Measurements from ENCODE around the gene USP5. TPM values are rescaled to one million over a fixed set of nuclear protein-coding genes. Genes with fewer than 3 reads are reported as not detected.
A peak's percentile ranks its signal among the peaks of the same experiment; 100 is the strongest.

The USP5 gene
- total RNA-seq, 1 donor from 2014 or later: 60.9 TPM

- H3K4me3 Mint-ChIP-seq: peak within 1 kb of the TSS; percentile 93
- peaks cover 32% of the 10 kb centered on the region for H3K36me3 Mint-ChIP-seq
- H2AFZ ChIP-seq (replicated peaks): peak within 1 kb of the TSS; percentile 90
- H4K20me1 ChIP-seq (ENCODE audit: low read depth): peaks cover 32% of the 10 kb centered on the region
- H3K27ac ChIP-seq: peak within 1 kb of the TSS; percentile 26
- H3K27me3 Mint-ChIP-seq (ENCODE audit: insufficient read depth, low read depth): peaks cover 5% of the 10 kb centered on the region
- H3K4me3 ChIP-seq: peak within 1 kb of the TSS; percentile 73
- peaks cover 19% of the 10 kb centered on the region for H3K4me1 ChIP-seq
- H3K9me3 ChIP-seq (ENCODE audit: low read depth): no peaks in the 10 kb centered on the region
- H3K4me1 Mint-ChIP-seq: peaks cover 46% of the 10 kb centered on the region
- peak; percentile 99 for DNase-seq (ENCODE audit: low spot score)
- H3K9me3 Mint-ChIP-seq: no peaks in the 10 kb centered on the region
- no peaks in the 10 kb centered on the region for H3K36me3 ChIP-seq
- peak within 1 kb of the TSS; percentile 97 for H3K27ac Mint-ChIP-seq
- H3K27me3 ChIP-seq: no peaks in the 10 kb centered on the region
- peak within 1 kb of the TSS; percentile 16 for H3K9ac ChIP-seq
- peaks cover 54% of the 10 kb centered on the region for H3K79me2 ChIP-seq (ENCODE audit: low read depth)
- H3K4me2 ChIP-seq: peak within 1 kb of the TSS; percentile 88
- TF ChIP-seq CTCF (IDR thresholded peaks at IDR 0.05): no peak
- TF ChIP-seq EZH2 (IDR thresholded peaks at IDR 0.05): no peak
- no peak for TF ChIP-seq EZH2phosphoT487 (IDR thresholded peaks at IDR 0.05)
- H3F3A ChIP-seq (ENCODE audit: low read depth): peaks cover 42% of the 10 kb centered on the region
These were observed 613 bp upstream of the USP5 start, which contains the start of gene CDCA3 for GRCh38 chr12:6851153-6851920. Gene CDCA3 (minus strand): TSS chr12:6851286. CDS start chr12:6850952, 334 bp downstream.

GRCh38 chr12:6852651-6853354, 853 bp downstream of the USP5 start:
- H3K79me2 ChIP-seq (ENCODE audit: low read depth): peaks cover 54% of the 10 kb centered on the region

GRCh38 chr12:6853626-6854025, 1.7 kb downstream of the USP5 start:
- peaks cover 51% of the 10 kb centered on the region for H3K79me2 ChIP-seq (ENCODE audit: low read depth)
- peaks cover 33% of the 10 kb centered on the region for H3K4me1 Mint-ChIP-seq
- H3K4me3 ChIP-seq: peak overlapping the region; percentile 73
- H3K27ac ChIP-seq: no peak overlapping the region
- TF ChIP-seq EZH2 (IDR thresholded peaks at IDR 0.05) (no peak), CTCF (IDR thresholded peaks at IDR 0.05) (no peak), EZH2phosphoT487 (IDR thresholded peaks at IDR 0.05) (no peak)
- DNase-seq (ENCODE audit: low spot score): no peak
- peaks cover 4% of the 10 kb centered on the region for H3K36me3 ChIP-seq
- no peaks in the 10 kb centered on the region for H3K9me3 ChIP-seq (ENCODE audit: low read depth)
- peak overlapping the region; percentile 8 for H3K27ac Mint-ChIP-seq
- H3K9ac ChIP-seq: no peak overlapping the region
- no peak overlapping the region for H2AFZ ChIP-seq (replicated peaks)
- H3K4me3 Mint-ChIP-seq: peak overlapping the region; percentile 93
- peaks cover 19% of the 10 kb centered on the region for H3K4me1 ChIP-seq
- H3K36me3 Mint-ChIP-seq: peaks cover 31% of the 10 kb centered on the region
- peaks cover 28% of the 10 kb centered on the region for H3F3A ChIP-seq (ENCODE audit: low read depth)
- H3K27me3 Mint-ChIP-seq (ENCODE audit: insufficient read depth, low read depth): peaks cover 7% of the 10 kb centered on the region
- no peaks in the 10 kb centered on the region for H3K27me3 ChIP-seq
- no peaks in the 10 kb centered on the region for H3K9me3 Mint-ChIP-seq
- H3K4me2 ChIP-seq: peak overlapping the region; percentile 82
- peaks cover 32% of the 10 kb centered on the region for H4K20me1 ChIP-seq (ENCODE audit: low read depth)

More at GRCh38 chr12:6852651-6853354, 853 bp downstream of the USP5 start:
- peaks cover 37% of the 10 kb centered on the region for H3K4me1 Mint-ChIP-seq
- no peak overlapping the region for H3K9ac ChIP-seq
- H2AFZ ChIP-seq (replicated peaks): no peak overlapping the region
- peaks cover 34% of the 10 kb centered on the region for H3F3A ChIP-seq (ENCODE audit: low read depth)
- H3K27me3 Mint-ChIP-seq (ENCODE audit: insufficient read depth, low read depth): peaks cover 7% of the 10 kb centered on the region
- peaks cover 30% of the 10 kb centered on the region for H3K36me3 Mint-ChIP-seq
- no peaks in the 10 kb centered on the region for H3K9me3 Mint-ChIP-seq
- peak overlapping the region; percentile 74 for H3K27ac Mint-ChIP-seq
- H3K27ac ChIP-seq: peak overlapping the region; percentile 2
- H4K20me1 ChIP-seq (ENCODE audit: low read depth): peaks cover 32% of the 10 kb centered on the region
- H3K4me1 ChIP-seq: peaks cover 19% of the 10 kb centered on the region
- peak overlapping the region; percentile 82 for H3K4me2 ChIP-seq
- TF ChIP-seq CTCF (IDR thresholded peaks at IDR 0.05) (no peak), EZH2 (IDR thresholded peaks at IDR 0.05) (no peak), EZH2phosphoT487 (IDR thresholded peaks at IDR 0.05) (no peak)
- peaks cover 2% of the 10 kb centered on the region for H3K36me3 ChIP-seq
- H3K9me3 ChIP-seq (ENCODE audit: low read depth): no peaks in the 10 kb centered on the region
- peak overlapping the region; percentile 93 for H3K4me3 Mint-ChIP-seq
- H3K27me3 ChIP-seq: no peaks in the 10 kb centered on the region
- peak overlapping the region; percentile 73 for H3K4me3 ChIP-seq
- DNase-seq (ENCODE audit: low spot score): peak; percentile 64

Measured in neural progenitor cell (in vitro differentiated cells).